A673 (cell line): ENCODE results near the gene HSPB8. TPM values are rescaled to one million over a fixed set of nuclear protein-coding genes. Genes with fewer than 3 reads are reported as not detected.

ENCODE experiments used
- BruUV-seq: library from RNA; stranded (reverse); fragments of 400-500 nt; replicated peaks from 2 replicates; lab custom pipeline; 2021; lab: Mats Ljungman, UMichigan
- CTCF ChIA-PET: fragments of 300-600 bp; sonication (Branson Sonifier 250); formaldehyde crosslinking; loops from one replicate; lab custom pipeline; 2022; ENCODE audit warnings: antibody characterized with exemption; lab: Charles Lee
- POLR2A ChIA-PET: fragments of 300-600 bp; sonication (Branson Sonifier 250); formaldehyde crosslinking; loops from one replicate; lab custom pipeline; 2022; ENCODE audit warnings: antibody characterized with exemption; ENCODE audit not compliant: low non-redundant PET; lab: Charles Lee
- DNase-seq: peaks from one replicate; pipeline ENCODE4 v3.0.0-alpha.2; 2015; ENCODE audit warnings: low spot score
- H3K27ac ChIP-seq: fragments of 200-600 bp; sonication (generic); 2 replicates; pipeline ENCODE4 v1.5.1; 2016; ENCODE audit warnings: mixed run types, low read depth, mild to moderate bottlenecking, mixed read lengths, antibody characterized with exemption, low read length; ENCODE audit not compliant: poor library complexity, severe bottlenecking
- H3K27me3 ChIP-seq: fragments of 200-600 bp; sonication (generic); replicated peaks from 2 replicates; pipeline ENCODE4 v1.6.1; 2017; ENCODE audit warnings: mixed run types, low read depth, mild to moderate bottlenecking, mixed read lengths, antibody characterized with exemption, low read length; ENCODE audit not compliant: insufficient read depth, poor library complexity
- H3K36me3 ChIP-seq: fragments of 200-600 bp; sonication (generic); 2 replicates; pipeline ENCODE4 v1.6.1; 2016; ENCODE audit warnings: mixed run types, mild to moderate bottlenecking, mixed read lengths, antibody characterized with exemption, low read length; ENCODE audit not compliant: insufficient read depth, poor library complexity, severe bottlenecking
- H3K4me1 ChIP-seq: fragments of 200-600 bp; sonication (generic); 2 replicates; pipeline ENCODE4 v1.6.1; 2017; ENCODE audit warnings: mixed run types, mild to moderate bottlenecking, mixed read lengths, antibody characterized with exemption, low read length; ENCODE audit not compliant: insufficient read depth, poor library complexity, severe bottlenecking
- H3K4me3 ChIP-seq: fragments of 200-600 bp; sonication (generic); 2 replicates; pipeline ENCODE4 v1.5.1; 2016; ENCODE audit warnings: low read depth, mixed run types, mild to moderate bottlenecking, mixed read lengths, low read length; ENCODE audit not compliant: poor library complexity, severe bottlenecking
- H3K9me3 ChIP-seq: fragments of 200-600 bp; sonication (generic); 2 replicates; pipeline ENCODE4 v1.6.1; 2016; ENCODE audit warnings: mixed run types, low read depth, mild to moderate bottlenecking, mixed read lengths, antibody characterized with exemption, low read length; ENCODE audit not compliant: poor library complexity, severe bottlenecking
- EZH2 ChIP-seq: fragments of 200-600 bp; sonication (generic); IDR thresholded peaks from 2 replicates; pipeline ENCODE4 v1.6.1; 2017; ENCODE audit warnings: borderline replicate concordance, low read depth, mild to moderate bottlenecking, mixed read lengths, antibody characterized with exemption, low read length; ENCODE audit not compliant: poor library complexity, severe bottlenecking
- intact Hi-C: fragments of 100-400 bp; cut with micrococcal nuclease; formaldehyde crosslinking; loops from one replicate; pipeline ENCODE4 v1.10.0; 2022; ENCODE audit not compliant: unreplicated experiment
- total RNA-seq: library from RNA; stranded (reverse); gene quantifications from 2 replicates; pipeline ENCODE4 v1.2.3, GENCODE V29; 2021
- TF ChIP-seq, protein P1 (sequence below): fragments of 300-800, 200-600 bp; sonication (generic); conservative IDR thresholded peaks from 2 replicates; pipeline ENCODE4 v1.5.1; 2017; ENCODE audit warnings: low read depth, mild to moderate bottlenecking, antibody characterized with exemption, low read length, moderate library complexity, mixed read lengths

HSPB8 gene
- total RNA-seq, 1 experiment from 2014 or later: 0.13 TPM

DNA sequence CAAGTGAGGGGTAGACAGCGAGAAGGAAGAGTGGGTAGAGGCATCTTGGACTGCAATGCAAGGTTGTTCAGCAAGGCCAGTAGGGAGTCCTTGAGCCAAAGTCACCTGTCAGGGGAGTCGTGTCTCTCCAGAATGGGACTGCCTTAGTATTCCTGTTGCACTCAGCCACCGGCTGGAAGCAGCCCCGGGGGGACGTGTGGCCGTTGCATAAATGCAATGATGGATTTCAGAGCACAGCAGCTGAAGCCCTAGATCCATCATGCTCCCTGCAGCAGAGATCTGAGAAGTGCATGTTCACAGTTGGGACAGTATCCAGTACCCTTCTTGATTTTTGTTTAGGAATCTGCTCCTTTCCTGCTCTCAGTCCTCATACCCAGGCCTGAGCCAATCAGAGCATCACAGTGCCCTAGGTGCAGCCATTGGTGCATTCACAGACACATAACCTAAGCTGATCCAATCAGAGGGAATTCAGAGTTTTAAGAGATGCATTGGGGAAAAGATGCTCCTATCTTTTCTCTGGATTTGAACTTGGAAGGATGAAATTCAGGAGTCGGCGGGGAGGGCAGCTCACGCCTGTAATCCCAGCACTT is 62.9 kb downstream of the HSPB8 start:
- Histone ChIP-seq H3K4me1 (no peaks in the 10 kb centered on the region), H3K27me3 (peaks cover 65% of the 10 kb centered on the region), H3K4me3 (no peak overlapping the region), H3K36me3 (no peaks in the 10 kb centered on the region), H3K27ac (no peak overlapping the region), H3K9me3 (no peaks in the 10 kb centered on the region)
- ChIA-PET CTCF (interaction anchor here (0.6 kb wide), 1 partner anchor 697 kb away, joined by 4 read pairs; no protein-coding TSS in a partner anchor), POLR2A (no interaction called here)
- TF ChIP-seq EZH2: no peak
- TF ChIP-seq, protein P1, sequence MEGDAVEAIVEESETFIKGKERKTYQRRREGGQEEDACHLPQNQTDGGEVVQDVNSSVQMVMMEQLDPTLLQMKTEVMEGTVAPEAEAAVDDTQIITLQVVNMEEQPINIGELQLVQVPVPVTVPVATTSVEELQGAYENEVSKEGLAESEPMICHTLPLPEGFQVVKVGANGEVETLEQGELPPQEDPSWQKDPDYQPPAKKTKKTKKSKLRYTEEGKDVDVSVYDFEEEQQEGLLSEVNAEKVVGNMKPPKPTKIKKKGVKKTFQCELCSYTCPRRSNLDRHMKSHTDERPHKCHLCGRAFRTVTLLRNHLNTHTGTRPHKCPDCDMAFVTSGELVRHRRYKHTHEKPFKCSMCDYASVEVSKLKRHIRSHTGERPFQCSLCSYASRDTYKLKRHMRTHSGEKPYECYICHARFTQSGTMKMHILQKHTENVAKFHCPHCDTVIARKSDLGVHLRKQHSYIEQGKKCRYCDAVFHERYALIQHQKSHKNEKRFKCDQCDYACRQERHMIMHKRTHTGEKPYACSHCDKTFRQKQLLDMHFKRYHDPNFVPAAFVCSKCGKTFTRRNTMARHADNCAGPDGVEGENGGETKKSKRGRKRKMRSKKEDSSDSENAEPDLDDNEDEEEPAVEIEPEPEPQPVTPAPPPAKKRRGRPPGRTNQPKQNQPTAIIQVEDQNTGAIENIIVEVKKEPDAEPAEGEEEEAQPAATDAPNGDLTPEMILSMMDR: no peak
- intact Hi-C loops: no loop called here
- no peak for DNase-seq
- BruUV-seq: no TSS peak

Other genes starting within 250 kb of the HSPB8 start
- not detected in 2 replicates for gene SRRM4, start 197.4 kb upstream of the HSPB8 start, total RNA-seq
- not detected in 2 replicates for gene CCDC60, start 155.8 kb downstream of the HSPB8 start, total RNA-seq